Upper lobe of left lung (tissue), 4 donors: ENCODE measurements around the gene GALNT3.

Experiments used
- CTCF ChIP-seq, 6 experiments: fragments of 450-650 bp in 4 of 6; fragments of 200-600 bp in 2 of 6; sonication (generic) in 2 of 6; IDR thresholded peaks; one replicate each; pipeline ENCODE4 v1.5.1; 2016 to 2019; ENCODE audit warnings: antibody characterized with exemption in 6 of 6
- EP300 ChIP-seq, 4 donors: sonication (generic); formaldehyde crosslinking; IDR thresholded peaks; one replicate each; pipeline ENCODE4 v1.5.1; 2017; ENCODE audit warnings: antibody characterized with exemption in 4 of 4, control low read depth in 2 of 4
- POLR2A ChIP-seq, 4 donors: fragments of 450-650 bp; IDR thresholded peaks; one replicate each; pipeline ENCODE4 v1.5.1; 2016 to 2017; ENCODE audit warnings: antibody characterized with exemption in 4 of 4, mild to moderate bottlenecking in 2 of 4
- POLR2AphosphoS5 ChIP-seq, 2 donors: sonication (generic); formaldehyde crosslinking; IDR thresholded peaks; one replicate each; pipeline ENCODE4 v1.5.1; 2017; ENCODE audit warnings: antibody characterized with exemption in 2 of 2

- TF ChIP-seq CTCF (IDR thresholded peaks at IDR 0.05) (no peak), POLR2AphosphoS5 (IDR thresholded peaks at IDR 0.05) (no peak), POLR2A (IDR thresholded peaks at IDR 0.05) (no peak), EP300 (IDR thresholded peaks at IDR 0.05) (no peak)
Measured at GRCh38 chr2:165787334-165787733, 6.7 kb downstream of the GALNT3 start.
